HepG2 (cell line): ENCODE results near the gene CCDC97. TPM values are rescaled to one million over a fixed set of nuclear protein-coding genes. Genes with fewer than 3 reads are reported as not detected.
A peak's percentile ranks its signal among the peaks of the same experiment; 100 is the strongest.

Source experiments
- ATF7-NPFF ChIP-seq: sonication (generic); formaldehyde crosslinking; IDR thresholded peaks from 2 replicates; pipeline ENCODE4 v1.8.1; 2023; ENCODE audit warnings: mild to moderate bottlenecking, low read depth, missing genetic modification reagents, moderate library complexity
- CENPX ChIP-seq: sonication (generic); formaldehyde crosslinking; IDR thresholded peaks from 2 replicates; pipeline ENCODE4 v1.9.0; 2021; ENCODE audit warnings: mild to moderate bottlenecking, missing genetic modification reagents, moderate library complexity
- DNMT1 ChIP-seq: sonication (generic); formaldehyde crosslinking; IDR thresholded peaks from 2 replicates; pipeline ENCODE4 v1.5.1; 2020; ENCODE audit warnings: mild to moderate bottlenecking, missing genetic modification reagents
- GZF1 ChIP-seq: sonication (generic); formaldehyde crosslinking; IDR thresholded peaks from 2 replicates; pipeline ENCODE4 v1.5.1; 2020; ENCODE audit warnings: mild to moderate bottlenecking, missing genetic modification reagents
- HDAC6 ChIP-seq: fragments of 200-600 bp; sonication (generic); IDR thresholded peaks from 2 replicates; pipeline ENCODE4 v1.7.0; 2017; ENCODE audit warnings: mild to moderate bottlenecking, antibody characterized with exemption, low read length, low read depth
- IRF2 ChIP-seq: IDR thresholded peaks from 2 replicates; pipeline ENCODE4 v1.6.1; 2018; ENCODE audit warnings: missing genetic modification reagents, missing compliant biosample characterization
- KDM6A ChIP-seq: IDR thresholded peaks from 2 replicates; pipeline ENCODE4 v1.6.1; 2016; ENCODE audit warnings: low read depth
- KLF15 ChIP-seq: sonication (generic); formaldehyde crosslinking; IDR thresholded peaks from 2 replicates; pipeline ENCODE4 v1.8.1; 2023; ENCODE audit warnings: borderline replicate concordance, mild to moderate bottlenecking, inconsistent platforms, missing genetic modification reagents, mixed read lengths
- MYNN ChIP-seq: sonication (generic); formaldehyde crosslinking; IDR thresholded peaks from 2 replicates; pipeline ENCODE4 v1.4.0; 2020; ENCODE audit warnings: mild to moderate bottlenecking, low read depth, missing genetic modification reagents
- NCOA5 ChIP-seq: sonication (generic); formaldehyde crosslinking; IDR thresholded peaks from 2 replicates; pipeline ENCODE4 v1.4.0; 2020; ENCODE audit warnings: missing genetic modification reagents
- PAF1 ChIP-seq: IDR thresholded peaks from 2 replicates; pipeline ENCODE4 v1.6.1; 2016; ENCODE audit warnings: missing genetic modification reagents, missing compliant biosample characterization
- POLR2AphosphoS2 ChIP-seq: IDR thresholded peaks from 2 replicates; pipeline ENCODE4 v1.6.1; 2011; ENCODE audit warnings: low read depth, low read length, improper control_type of control experiment
- SP140L ChIP-seq: sonication (generic); formaldehyde crosslinking; IDR thresholded peaks from 2 replicates; pipeline ENCODE4 v1.4.0; 2020; ENCODE audit warnings: missing genetic modification reagents, borderline replicate concordance
- SRY ChIP-seq: sonication (generic); formaldehyde crosslinking; IDR thresholded peaks from 2 replicates; pipeline ENCODE4 v1.8.0; 2022; ENCODE audit warnings: mild to moderate bottlenecking, missing genetic modification reagents
- ZNF101 ChIP-seq: sonication (generic); formaldehyde crosslinking; IDR thresholded peaks from 2 replicates; pipeline ENCODE4 v1.4.0; 2020; ENCODE audit warnings: mild to moderate bottlenecking, low read depth, missing genetic modification reagents, borderline replicate concordance
- ZNF232 ChIP-seq: sonication (generic); formaldehyde crosslinking; IDR thresholded peaks from 2 replicates; pipeline ENCODE4 v1.4.0; 2020; ENCODE audit warnings: missing genetic modification reagents, borderline replicate concordance
- ZNF7 ChIP-seq: IDR thresholded peaks from 2 replicates; pipeline ENCODE4 v1.6.1; 2016; ENCODE audit warnings: missing biosample characterization, missing genetic modification reagents
- ZNF709 ChIP-seq: sonication (generic); formaldehyde crosslinking; IDR thresholded peaks from 2 replicates; pipeline ENCODE4 v1.5.0; 2020; ENCODE audit warnings: mild to moderate bottlenecking, missing genetic modification reagents
- ZNF816 ChIP-seq: sonication (generic); formaldehyde crosslinking; IDR thresholded peaks from 2 replicates; pipeline ENCODE4 v1.8.0; 2022; ENCODE audit warnings: missing genetic modification reagents, mild to moderate bottlenecking, borderline replicate concordance
- ZNF879 ChIP-seq: sonication (generic); formaldehyde crosslinking; IDR thresholded peaks from 2 replicates; pipeline ENCODE4 v1.8.1; 2023; ENCODE audit warnings: missing genetic modification reagents
- ZSCAN9 ChIP-seq: IDR thresholded peaks from 2 replicates; pipeline ENCODE4 v1.6.1; 2016; ENCODE audit warnings: borderline replicate concordance
- polyA plus RNA-seq, 8 experiments: library from polyadenylated mRNA; depleted of rRNA in 3 of 8; stranded (reverse) in 7 of 8; unstranded in 1 of 8; fragments of >200 nt; fragmentation: Illumina TruSeq in 4 of 8; extraction: Trizol in 4 of 8; gene quantifications; 2 replicates each; pipeline versions ENCODE4 v1.2.1 to v1.2.3, GENCODE V29; 2011 to 2016; ENCODE audit warnings: low read depth in 4 of 8, missing spikeins in 1 of 8, mixed read lengths in 1 of 8; ENCODE audit not compliant: insufficient read depth in 1 of 8
- total RNA-seq, 5 experiments: library from RNA; depleted of rRNA; stranded (reverse); fragments of >200 nt; fragmentation: Illumina TruSeq; extraction: Trizol; gene quantifications; 2 replicates each; pipeline ENCODE4 v1.2.3, GENCODE V29; 2016; ENCODE audit warnings: low read depth in 1 of 5
- TF ChIP-seq, protein P1 (sequence below): sonication (generic); formaldehyde crosslinking; IDR thresholded peaks from 2 replicates; pipeline ENCODE4 v1.5.1; 2020; ENCODE audit warnings: mild to moderate bottlenecking, missing genetic modification reagents, borderline replicate concordance
- TF ChIP-seq, protein P2 (sequence below): sonication (generic); formaldehyde crosslinking; IDR thresholded peaks from 2 replicates; pipeline ENCODE4 v1.9.0; 2021; ENCODE audit warnings: missing genetic modification reagents, mild to moderate bottlenecking, borderline replicate concordance
- TF ChIP-seq, protein P3 (sequence below): fragments of 450-650 bp; IDR thresholded peaks from 2 replicates; pipeline ENCODE4 v1.6.1; 2017
- TF ChIP-seq, protein P4 (sequence below): sonication (generic); formaldehyde crosslinking; IDR thresholded peaks from 2 replicates; pipeline ENCODE4 v1.8.1; 2023; ENCODE audit warnings: mild to moderate bottlenecking, missing genetic modification reagents, borderline replicate concordance
- TF ChIP-seq, protein P5 (sequence below): sonication (generic); formaldehyde crosslinking; IDR thresholded peaks from 2 replicates; pipeline ENCODE4 v1.8.0; 2022; ENCODE audit warnings: missing genetic modification reagents, mild to moderate bottlenecking, borderline replicate concordance

The CCDC97 gene
- total and polyA plus RNA-seq, 2 of the 13 experiments (the other 11 are each of a cell fraction or from before 2014, with no cell fraction given), result 6.2 to 7.3 TPM

DNA sequence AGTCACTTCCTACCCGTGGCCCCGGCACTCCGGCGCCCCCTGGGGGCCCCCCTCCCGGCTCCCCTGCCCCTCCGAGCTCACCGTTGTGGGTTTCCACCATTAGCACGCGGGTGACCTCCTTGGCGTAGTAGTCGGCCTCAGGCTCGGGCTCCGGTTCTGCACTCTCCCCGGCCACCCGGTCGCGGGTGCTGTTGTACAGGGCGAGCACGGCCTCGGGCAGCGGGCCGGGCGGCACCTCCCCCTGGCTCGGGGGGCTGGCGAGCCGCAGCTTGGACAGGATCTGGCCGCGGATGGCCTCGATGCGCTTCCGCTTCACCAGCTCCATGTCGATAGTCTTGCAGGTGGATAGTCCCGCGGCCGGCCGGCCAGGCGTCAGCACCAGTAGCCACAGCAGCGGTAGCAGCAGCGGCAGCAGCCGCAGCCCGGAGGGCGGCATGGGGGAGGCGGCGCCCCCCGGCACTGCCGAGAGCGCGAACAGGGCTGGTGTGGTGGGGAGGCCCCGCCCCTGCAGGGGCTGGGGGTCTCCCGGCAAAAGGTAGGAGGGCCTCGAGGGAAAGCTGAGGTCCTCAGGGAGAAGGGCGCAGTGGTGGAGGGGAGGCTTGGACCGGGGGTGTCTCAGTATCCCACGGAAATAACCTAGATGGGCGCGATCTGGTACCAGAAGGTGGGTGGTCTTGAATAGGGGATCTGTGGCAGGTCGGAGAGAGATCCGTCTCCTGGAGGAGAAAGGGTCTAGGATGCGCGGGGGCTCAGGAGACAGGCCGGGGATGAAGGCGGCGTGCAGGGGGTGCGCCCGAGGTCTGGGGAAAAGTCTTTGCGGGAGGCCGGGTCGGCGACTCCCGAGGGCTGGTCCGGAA lies 42.9 kb downstream of the CCDC97 start (continued):
- TF ChIP-seq ZNF232 (CRISPR knock-in tag) (no peak), ZNF879 (0 out of 2 replicates have a peak, but pooled peaks have one; percentile 43), ZNF7 (CRISPR knock-in tag) (no peak), DNMT1 (CRISPR knock-in tag) (no peak), NCOA5 (no peak), ATF7-NPFF (no peak), ZNF709 (CRISPR knock-in tag) (0 out of 2 replicates have a peak, but pooled peaks have one; percentile 40), GZF1 (CRISPR knock-in tag) (no peak), POLR2AphosphoS2 (no peak), SRY (peak; percentile 42; the same call in 1 of the 2 replicates), CENPX (no peak), MYNN (CRISPR knock-in tag) (no peak), KLF15 (CRISPR knock-in tag) (no peak), HDAC6 (no peak), IRF2 (CRISPR knock-in tag) (peak; percentile 33; the same call in 1 of the 2 replicates), PAF1 (CRISPR knock-in tag) (no peak), ZSCAN9 (no peak), ZNF101 (CRISPR knock-in tag) (no peak), KDM6A (CRISPR knock-in tag) (no peak), SP140L (no peak), ZNF816 (CRISPR knock-in tag) (no peak)
- TF ChIP-seq, protein P1, sequence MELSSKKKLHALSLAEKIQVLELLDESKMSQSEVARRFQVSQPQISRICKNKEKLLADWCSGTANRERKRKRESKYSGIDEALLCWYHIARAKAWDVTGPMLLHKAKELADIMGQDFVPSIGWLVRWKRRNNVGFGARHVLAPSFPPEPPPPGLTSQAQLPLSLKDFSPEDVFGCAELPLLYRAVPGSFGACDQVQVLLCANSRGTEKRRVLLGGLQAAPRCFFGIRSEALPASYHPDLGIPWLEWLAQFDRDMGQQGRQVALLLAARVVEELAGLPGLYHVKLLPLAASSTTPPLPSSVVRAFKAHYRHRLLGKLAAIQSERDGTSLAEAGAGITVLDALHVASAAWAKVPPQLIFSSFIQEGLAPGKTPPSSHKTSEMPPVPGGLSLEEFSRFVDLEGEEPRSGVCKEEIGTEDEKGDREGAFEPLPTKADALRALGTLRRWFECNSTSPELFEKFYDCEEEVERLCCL, result no peak
- TF ChIP-seq, protein P2, sequence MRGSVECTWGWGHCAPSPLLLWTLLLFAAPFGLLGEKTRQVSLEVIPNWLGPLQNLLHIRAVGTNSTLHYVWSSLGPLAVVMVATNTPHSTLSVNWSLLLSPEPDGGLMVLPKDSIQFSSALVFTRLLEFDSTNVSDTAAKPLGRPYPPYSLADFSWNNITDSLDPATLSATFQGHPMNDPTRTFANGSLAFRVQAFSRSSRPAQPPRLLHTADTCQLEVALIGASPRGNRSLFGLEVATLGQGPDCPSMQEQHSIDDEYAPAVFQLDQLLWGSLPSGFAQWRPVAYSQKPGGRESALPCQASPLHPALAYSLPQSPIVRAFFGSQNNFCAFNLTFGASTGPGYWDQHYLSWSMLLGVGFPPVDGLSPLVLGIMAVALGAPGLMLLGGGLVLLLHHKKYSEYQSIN (CRISPR knock-in tag), result no peak
- TF ChIP-seq, protein P3, sequence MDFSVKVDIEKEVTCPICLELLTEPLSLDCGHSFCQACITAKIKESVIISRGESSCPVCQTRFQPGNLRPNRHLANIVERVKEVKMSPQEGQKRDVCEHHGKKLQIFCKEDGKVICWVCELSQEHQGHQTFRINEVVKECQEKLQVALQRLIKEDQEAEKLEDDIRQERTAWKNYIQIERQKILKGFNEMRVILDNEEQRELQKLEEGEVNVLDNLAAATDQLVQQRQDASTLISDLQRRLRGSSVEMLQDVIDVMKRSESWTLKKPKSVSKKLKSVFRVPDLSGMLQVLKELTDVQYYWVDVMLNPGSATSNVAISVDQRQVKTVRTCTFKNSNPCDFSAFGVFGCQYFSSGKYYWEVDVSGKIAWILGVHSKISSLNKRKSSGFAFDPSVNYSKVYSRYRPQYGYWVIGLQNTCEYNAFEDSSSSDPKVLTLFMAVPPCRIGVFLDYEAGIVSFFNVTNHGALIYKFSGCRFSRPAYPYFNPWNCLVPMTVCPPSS, result no peak
- TF ChIP-seq, protein P4, sequence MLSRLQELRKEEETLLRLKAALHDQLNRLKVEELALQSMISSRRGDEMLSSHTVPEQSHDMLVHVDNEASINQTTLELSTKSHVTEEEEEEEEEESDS (CRISPR knock-in tag), result no peak
- TF ChIP-seq, protein P5, sequence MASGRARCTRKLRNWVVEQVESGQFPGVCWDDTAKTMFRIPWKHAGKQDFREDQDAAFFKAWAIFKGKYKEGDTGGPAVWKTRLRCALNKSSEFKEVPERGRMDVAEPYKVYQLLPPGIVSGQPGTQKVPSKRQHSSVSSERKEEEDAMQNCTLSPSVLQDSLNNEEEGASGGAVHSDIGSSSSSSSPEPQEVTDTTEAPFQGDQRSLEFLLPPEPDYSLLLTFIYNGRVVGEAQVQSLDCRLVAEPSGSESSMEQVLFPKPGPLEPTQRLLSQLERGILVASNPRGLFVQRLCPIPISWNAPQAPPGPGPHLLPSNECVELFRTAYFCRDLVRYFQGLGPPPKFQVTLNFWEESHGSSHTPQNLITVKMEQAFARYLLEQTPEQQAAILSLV (CRISPR knock-in tag), result no peak; the same call in 1 of the 2 replicates
